ENCODE data around the gene PRKCZ.

DNA sequence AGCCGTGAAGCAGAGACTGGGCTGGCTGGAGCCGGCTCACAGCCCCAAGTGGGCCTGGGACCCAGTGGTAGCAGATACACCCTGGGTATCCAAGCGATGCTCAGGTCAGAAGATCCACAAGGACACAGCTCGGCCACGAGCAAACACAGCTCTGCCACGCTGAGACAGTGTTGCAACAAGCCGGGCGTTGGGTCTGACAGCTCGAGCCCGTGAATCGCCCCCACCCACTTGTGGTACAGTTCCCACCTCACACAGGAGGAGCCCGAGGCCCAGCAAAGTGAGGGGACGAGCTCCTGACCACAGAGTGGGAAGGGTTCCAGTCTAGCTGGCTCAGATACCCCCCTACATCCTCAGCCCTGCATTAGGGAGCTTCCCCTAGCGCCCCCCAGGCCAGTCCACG lies 8.9 kb upstream of the PRKCZ start:
- TF ChIP-seq, protein P1, sequence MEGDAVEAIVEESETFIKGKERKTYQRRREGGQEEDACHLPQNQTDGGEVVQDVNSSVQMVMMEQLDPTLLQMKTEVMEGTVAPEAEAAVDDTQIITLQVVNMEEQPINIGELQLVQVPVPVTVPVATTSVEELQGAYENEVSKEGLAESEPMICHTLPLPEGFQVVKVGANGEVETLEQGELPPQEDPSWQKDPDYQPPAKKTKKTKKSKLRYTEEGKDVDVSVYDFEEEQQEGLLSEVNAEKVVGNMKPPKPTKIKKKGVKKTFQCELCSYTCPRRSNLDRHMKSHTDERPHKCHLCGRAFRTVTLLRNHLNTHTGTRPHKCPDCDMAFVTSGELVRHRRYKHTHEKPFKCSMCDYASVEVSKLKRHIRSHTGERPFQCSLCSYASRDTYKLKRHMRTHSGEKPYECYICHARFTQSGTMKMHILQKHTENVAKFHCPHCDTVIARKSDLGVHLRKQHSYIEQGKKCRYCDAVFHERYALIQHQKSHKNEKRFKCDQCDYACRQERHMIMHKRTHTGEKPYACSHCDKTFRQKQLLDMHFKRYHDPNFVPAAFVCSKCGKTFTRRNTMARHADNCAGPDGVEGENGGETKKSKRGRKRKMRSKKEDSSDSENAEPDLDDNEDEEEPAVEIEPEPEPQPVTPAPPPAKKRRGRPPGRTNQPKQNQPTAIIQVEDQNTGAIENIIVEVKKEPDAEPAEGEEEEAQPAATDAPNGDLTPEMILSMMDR (IDR thresholded peaks at IDR 0.05; ENCODE audit: insufficient read depth, low read length), result no peak
- TF ChIP-seq POLR2AphosphoS5 (IDR thresholded peaks at IDR 0.05; ENCODE audit: low read depth) (no peak), GABPA (IDR thresholded peaks at IDR 0.05; ENCODE audit: low read depth) (no peak), SPI1 (IDR thresholded peaks at IDR 0.05; ENCODE audit: borderline replicate concordance, low read depth) (no peak)
- TF ChIP-seq, protein P2, sequence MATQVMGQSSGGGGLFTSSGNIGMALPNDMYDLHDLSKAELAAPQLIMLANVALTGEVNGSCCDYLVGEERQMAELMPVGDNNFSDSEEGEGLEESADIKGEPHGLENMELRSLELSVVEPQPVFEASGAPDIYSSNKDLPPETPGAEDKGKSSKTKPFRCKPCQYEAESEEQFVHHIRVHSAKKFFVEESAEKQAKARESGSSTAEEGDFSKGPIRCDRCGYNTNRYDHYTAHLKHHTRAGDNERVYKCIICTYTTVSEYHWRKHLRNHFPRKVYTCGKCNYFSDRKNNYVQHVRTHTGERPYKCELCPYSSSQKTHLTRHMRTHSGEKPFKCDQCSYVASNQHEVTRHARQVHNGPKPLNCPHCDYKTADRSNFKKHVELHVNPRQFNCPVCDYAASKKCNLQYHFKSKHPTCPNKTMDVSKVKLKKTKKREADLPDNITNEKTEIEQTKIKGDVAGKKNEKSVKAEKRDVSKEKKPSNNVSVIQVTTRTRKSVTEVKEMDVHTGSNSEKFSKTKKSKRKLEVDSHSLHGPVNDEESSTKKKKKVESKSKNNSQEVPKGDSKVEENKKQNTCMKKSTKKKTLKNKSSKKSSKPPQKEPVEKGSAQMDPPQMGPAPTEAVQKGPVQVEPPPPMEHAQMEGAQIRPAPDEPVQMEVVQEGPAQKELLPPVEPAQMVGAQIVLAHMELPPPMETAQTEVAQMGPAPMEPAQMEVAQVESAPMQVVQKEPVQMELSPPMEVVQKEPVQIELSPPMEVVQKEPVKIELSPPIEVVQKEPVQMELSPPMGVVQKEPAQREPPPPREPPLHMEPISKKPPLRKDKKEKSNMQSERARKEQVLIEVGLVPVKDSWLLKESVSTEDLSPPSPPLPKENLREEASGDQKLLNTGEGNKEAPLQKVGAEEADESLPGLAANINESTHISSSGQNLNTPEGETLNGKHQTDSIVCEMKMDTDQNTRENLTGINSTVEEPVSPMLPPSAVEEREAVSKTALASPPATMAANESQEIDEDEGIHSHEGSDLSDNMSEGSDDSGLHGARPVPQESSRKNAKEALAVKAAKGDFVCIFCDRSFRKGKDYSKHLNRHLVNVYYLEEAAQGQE (IDR thresholded peaks at IDR 0.05; ENCODE audit: insufficient replicate concordance, low read depth), result no peak

All from HL-60 (cell line).